WTC11 (cell line): ENCODE results near the gene NTNG2. TPM values are rescaled to one million over a fixed set of nuclear protein-coding genes. Genes with fewer than 3 reads are reported as not detected.

Source experiments
- ATAC-seq: fragments of 200-7000 bp; cut with Tn5 transposase; 2 replicates; pipeline ENCODE4 v1.10.0; 2021; ENCODE audit warnings: mild to moderate bottlenecking, moderate library complexity
- CTCF ChIA-PET: fragments of 300-600 bp; sonication (Branson Sonifier 250); formaldehyde crosslinking; loops from one replicate; lab custom pipeline; 2021; ENCODE audit warnings: antibody characterized with exemption; lab: Charles Lee
- POLR2A ChIA-PET: fragments of 350-600 bp; sonication (Branson Sonifier 250); formaldehyde crosslinking; loops from one replicate; lab custom pipeline; 2021; ENCODE audit warnings: antibody characterized with exemption; lab: Charles Lee
- DNase-seq: peaks from one replicate; pipeline ENCODE4 v3.0.0; 2021; ENCODE audit warnings: low spot score
- H3K27ac Mint-ChIP-seq: 2 replicates; pipeline ENCODE4 v1.8.0; 2021; ENCODE audit warnings: mixed read lengths
- H3K27me3 Mint-ChIP-seq: 2 replicates; pipeline ENCODE4 v1.8.0; 2021; ENCODE audit warnings: low read depth, mild to moderate bottlenecking, moderate library complexity, mixed read lengths
- H3K36me3 Mint-ChIP-seq: 2 replicates; pipeline ENCODE4 v1.8.0; 2021; ENCODE audit warnings: mixed read lengths
- H3K4me1 Mint-ChIP-seq: 2 replicates; pipeline ENCODE4 v1.8.0; 2022; ENCODE audit warnings: mixed read lengths
- H3K4me3 Mint-ChIP-seq: 2 replicates; pipeline ENCODE4 v1.8.0; 2021; ENCODE audit warnings: mild to moderate bottlenecking, moderate library complexity, mixed read lengths
- H3K9me3 Mint-ChIP-seq: 2 replicates; pipeline ENCODE4 v1.8.0; 2021; ENCODE audit warnings: mixed read lengths
- CBFB ChIP-seq: sonication (generic); formaldehyde crosslinking; IDR thresholded peaks from 2 replicates; pipeline ENCODE4 v1.8.1; 2022; ENCODE audit warnings: mild to moderate bottlenecking, low read depth, missing genetic modification reagents
- EMX1 ChIP-seq: fragments of 250-450 bp; sonication (Bioruptor Pico); IDR thresholded peaks from 2 replicates; pipeline ENCODE4 v1.8.0; 2021; ENCODE audit warnings: mild to moderate bottlenecking
- FOXJ3 ChIP-seq: sonication (generic); formaldehyde crosslinking; IDR thresholded peaks from 2 replicates; pipeline ENCODE4 v1.9.0; 2021; ENCODE audit warnings: missing genetic modification reagents, mild to moderate bottlenecking, borderline replicate concordance
- GTF2I ChIP-seq: fragments of 250-450 bp; sonication (Bioruptor Pico); conservative IDR thresholded peaks from 2 replicates; pipeline ENCODE4 v1.4.0; 2021; ENCODE audit warnings: mild to moderate bottlenecking
- HMGA2 ChIP-seq: fragments of 250-450 bp; sonication (Bioruptor Pico); IDR thresholded peaks from 2 replicates; pipeline ENCODE4 v1.4.0; 2021; ENCODE audit warnings: mild to moderate bottlenecking, moderate library complexity
- MLX ChIP-seq: sonication (generic); formaldehyde crosslinking; IDR thresholded peaks from 2 replicates; pipeline ENCODE4 v1.8.1; 2023; ENCODE audit warnings: mild to moderate bottlenecking, missing genetic modification reagents, moderate library complexity
- NFE2L1 ChIP-seq: sonication (generic); formaldehyde crosslinking; IDR thresholded peaks from 2 replicates; pipeline ENCODE4 v1.8.1; 2023; ENCODE audit warnings: missing genetic modification reagents
- NR3C1 ChIP-seq: sonication (generic); formaldehyde crosslinking; conservative IDR thresholded peaks from 2 replicates; pipeline ENCODE4 v1.8.1; 2023; ENCODE audit warnings: low read depth, mild to moderate bottlenecking, missing genetic modification reagents
- PRDM15 ChIP-seq: sonication (generic); formaldehyde crosslinking; IDR thresholded peaks from 2 replicates; pipeline ENCODE4 v1.8.0; 2022; ENCODE audit warnings: missing genetic modification reagents
- RELA ChIP-seq: sonication (generic); formaldehyde crosslinking; IDR thresholded peaks from 2 replicates; pipeline ENCODE4 v1.8.1; 2022; ENCODE audit warnings: missing genetic modification reagents, mild to moderate bottlenecking, borderline replicate concordance
- SP1 ChIP-seq: sonication (generic); formaldehyde crosslinking; conservative IDR thresholded peaks from 2 replicates; pipeline ENCODE4 v1.8.1; 2022; ENCODE audit warnings: missing genetic modification reagents
- total RNA-seq: library from RNA; stranded (reverse); gene quantifications from 3 replicates; pipeline ENCODE4 v1.2.3, GENCODE V29; 2021
- TF ChIP-seq, protein P1 (sequence below): sonication (generic); formaldehyde crosslinking; IDR thresholded peaks from 2 replicates; pipeline ENCODE4 v1.8.1; 2023; ENCODE audit warnings: mild to moderate bottlenecking, missing genetic modification reagents, borderline replicate concordance
- TF ChIP-seq, protein P2 (sequence below): sonication (generic); formaldehyde crosslinking; IDR thresholded peaks from 2 replicates; pipeline ENCODE4 v1.8.1; 2022; ENCODE audit warnings: mild to moderate bottlenecking, moderate library complexity, missing genetic modification reagents
- TF ChIP-seq, protein P3 (sequence below): fragments of 250-450 bp; sonication (Bioruptor Pico); IDR thresholded peaks from 2 replicates; pipeline ENCODE4 v1.9.0; 2021; ENCODE audit warnings: mild to moderate bottlenecking
- TF ChIP-seq, protein P4 (sequence below): sonication (generic); formaldehyde crosslinking; IDR thresholded peaks from 2 replicates; pipeline ENCODE4 v1.8.1; 2023; ENCODE audit warnings: mild to moderate bottlenecking, missing genetic modification reagents

NTNG2 gene
- total RNA-seq, 1 experiment from 2014 or later, result 3.1 TPM

DNA sequence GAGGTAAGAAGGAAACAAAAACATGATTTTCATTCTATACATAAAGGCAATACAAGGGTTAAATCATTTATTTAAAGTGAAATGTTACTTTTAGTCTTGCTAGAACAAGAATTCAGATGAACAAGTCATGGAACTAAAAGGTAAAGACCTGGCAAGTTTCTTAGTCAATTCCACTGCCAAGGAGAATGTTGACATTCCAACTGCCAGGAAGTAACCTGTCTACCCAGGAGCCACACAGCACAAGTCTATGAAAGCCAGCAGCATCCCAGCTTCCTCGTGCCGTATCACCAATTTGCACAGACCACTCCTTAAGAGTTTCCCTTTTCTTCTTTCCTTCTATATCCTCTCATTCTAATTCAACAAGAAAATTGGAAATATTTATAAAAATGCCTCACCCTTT, 113.0 kb downstream of the NTNG2 start:
- no peaks in the 10 kb centered on the region for H3K9me3 Mint-ChIP-seq
- DNase-seq (no peak), ATAC-seq (no peak)
- ChIA-PET CTCF (no interaction called here), POLR2A (no interaction called here)
- no peaks in the 10 kb centered on the region for H3K27me3 Mint-ChIP-seq
- H3K4me3 Mint-ChIP-seq, result no peak overlapping the region
- H3K27ac Mint-ChIP-seq, result no peak overlapping the region
- H3K36me3 Mint-ChIP-seq, result peaks cover 80% of the 10 kb centered on the region
- H3K4me1 Mint-ChIP-seq, result no peaks in the 10 kb centered on the region
- TF ChIP-seq GTF2I (CRISPR knock-in tag) (no peak), EMX1 (CRISPR knock-in tag) (no peak), CBFB (CRISPR knock-in tag) (no peak), FOXJ3 (CRISPR knock-in tag) (no peak), HMGA2 (CRISPR knock-in tag) (no peak), MLX (CRISPR knock-in tag) (no peak), PRDM15 (CRISPR knock-in tag) (no peak), RELA (no peak), SP1 (CRISPR knock-in tag) (no peak), NR3C1 (no peak)
- TF ChIP-seq, protein P1, sequence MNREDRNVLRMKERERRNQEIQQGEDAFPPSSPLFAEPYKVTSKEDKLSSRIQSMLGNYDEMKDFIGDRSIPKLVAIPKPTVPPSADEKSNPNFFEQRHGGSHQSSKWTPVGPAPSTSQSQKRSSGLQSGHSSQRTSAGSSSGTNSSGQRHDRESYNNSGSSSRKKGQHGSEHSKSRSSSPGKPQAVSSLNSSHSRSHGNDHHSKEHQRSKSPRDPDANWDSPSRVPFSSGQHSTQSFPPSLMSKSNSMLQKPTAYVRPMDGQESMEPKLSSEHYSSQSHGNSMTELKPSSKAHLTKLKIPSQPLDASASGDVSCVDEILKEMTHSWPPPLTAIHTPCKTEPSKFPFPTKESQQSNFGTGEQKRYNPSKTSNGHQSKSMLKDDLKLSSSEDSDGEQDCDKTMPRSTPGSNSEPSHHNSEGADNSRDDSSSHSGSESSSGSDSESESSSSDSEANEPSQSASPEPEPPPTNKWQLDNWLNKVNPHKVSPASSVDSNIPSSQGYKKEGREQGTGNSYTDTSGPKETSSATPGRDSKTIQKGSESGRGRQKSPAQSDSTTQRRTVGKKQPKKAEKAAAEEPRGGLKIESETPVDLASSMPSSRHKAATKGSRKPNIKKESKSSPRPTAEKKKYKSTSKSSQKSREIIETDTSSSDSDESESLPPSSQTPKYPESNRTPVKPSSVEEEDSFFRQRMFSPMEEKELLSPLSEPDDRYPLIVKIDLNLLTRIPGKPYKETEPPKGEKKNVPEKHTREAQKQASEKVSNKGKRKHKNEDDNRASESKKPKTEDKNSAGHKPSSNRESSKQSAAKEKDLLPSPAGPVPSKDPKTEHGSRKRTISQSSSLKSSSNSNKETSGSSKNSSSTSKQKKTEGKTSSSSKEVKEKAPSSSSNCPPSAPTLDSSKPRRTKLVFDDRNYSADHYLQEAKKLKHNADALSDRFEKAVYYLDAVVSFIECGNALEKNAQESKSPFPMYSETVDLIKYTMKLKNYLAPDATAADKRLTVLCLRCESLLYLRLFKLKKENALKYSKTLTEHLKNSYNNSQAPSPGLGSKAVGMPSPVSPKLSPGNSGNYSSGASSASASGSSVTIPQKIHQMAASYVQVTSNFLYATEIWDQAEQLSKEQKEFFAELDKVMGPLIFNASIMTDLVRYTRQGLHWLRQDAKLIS, result no peak
- TF ChIP-seq, protein P2, sequence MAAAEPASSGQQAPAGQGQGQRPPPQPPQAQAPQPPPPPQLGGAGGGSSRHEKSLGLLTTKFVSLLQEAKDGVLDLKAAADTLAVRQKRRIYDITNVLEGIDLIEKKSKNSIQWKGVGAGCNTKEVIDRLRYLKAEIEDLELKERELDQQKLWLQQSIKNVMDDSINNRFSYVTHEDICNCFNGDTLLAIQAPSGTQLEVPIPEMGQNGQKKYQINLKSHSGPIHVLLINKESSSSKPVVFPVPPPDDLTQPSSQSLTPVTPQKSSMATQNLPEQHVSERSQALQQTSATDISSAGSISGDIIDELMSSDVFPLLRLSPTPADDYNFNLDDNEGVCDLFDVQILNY, result no peak
- TF ChIP-seq, protein P3, sequence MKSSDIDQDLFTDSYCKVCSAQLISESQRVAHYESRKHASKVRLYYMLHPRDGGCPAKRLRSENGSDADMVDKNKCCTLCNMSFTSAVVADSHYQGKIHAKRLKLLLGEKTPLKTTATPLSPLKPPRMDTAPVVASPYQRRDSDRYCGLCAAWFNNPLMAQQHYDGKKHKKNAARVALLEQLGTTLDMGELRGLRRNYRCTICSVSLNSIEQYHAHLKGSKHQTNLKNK (CRISPR knock-in tag), result no peak
- TF ChIP-seq, protein P4, sequence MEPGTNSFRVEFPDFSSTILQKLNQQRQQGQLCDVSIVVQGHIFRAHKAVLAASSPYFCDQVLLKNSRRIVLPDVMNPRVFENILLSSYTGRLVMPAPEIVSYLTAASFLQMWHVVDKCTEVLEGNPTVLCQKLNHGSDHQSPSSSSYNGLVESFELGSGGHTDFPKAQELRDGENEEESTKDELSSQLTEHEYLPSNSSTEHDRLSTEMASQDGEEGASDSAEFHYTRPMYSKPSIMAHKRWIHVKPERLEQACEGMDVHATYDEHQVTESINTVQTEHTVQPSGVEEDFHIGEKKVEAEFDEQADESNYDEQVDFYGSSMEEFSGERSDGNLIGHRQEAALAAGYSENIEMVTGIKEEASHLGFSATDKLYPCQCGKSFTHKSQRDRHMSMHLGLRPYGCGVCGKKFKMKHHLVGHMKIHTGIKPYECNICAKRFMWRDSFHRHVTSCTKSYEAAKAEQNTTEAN (CRISPR knock-in tag), result no peak

DNA sequence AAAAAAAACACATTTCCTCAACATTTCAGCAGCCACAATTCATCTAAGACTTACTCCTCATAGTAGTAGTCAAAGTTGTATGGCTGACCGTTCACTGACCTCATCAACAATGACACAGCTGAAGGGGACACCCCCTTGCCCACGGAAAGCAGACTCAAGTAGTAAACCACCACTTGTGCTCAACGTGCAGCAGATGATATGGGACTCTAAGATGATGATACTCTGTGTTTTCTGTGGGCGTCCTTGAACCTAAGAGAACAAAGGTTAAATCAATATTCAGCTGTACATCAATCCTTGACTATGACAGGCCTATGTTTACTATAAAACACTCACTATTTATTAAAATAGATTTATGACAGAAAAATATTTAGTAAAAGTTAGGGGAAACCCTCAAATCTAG, 121.3 kb downstream of the NTNG2 start:
- TF ChIP-seq NFE2L1 (CRISPR knock-in tag), result no peak
- TF ChIP-seq, all 79 proteins: peak for 0
- Mint-ChIP-seq H3K4me3 (no peak overlapping the region), H3K27me3 (no peaks in the 10 kb centered on the region), H3K4me1 (no peaks in the 10 kb centered on the region), H3K9me3 (no peaks in the 10 kb centered on the region), H3K27ac (no peak overlapping the region), H3K36me3 (peaks cover 69% of the 10 kb centered on the region)
- ChIA-PET POLR2A (no interaction called here), CTCF (no interaction called here)
- DNase-seq, result no peak
- ATAC-seq, result no peak
